SK-N-SH (cell line): ENCODE measurements around the gene LARGE1. TPM values are rescaled to one million over a fixed set of nuclear protein-coding genes. Genes with fewer than 3 reads are reported as not detected.

ENCODE experiments used
- CTCF ChIA-PET: fragments of 300-600, 350-600 bp; formaldehyde crosslinking; extraction: SDS; loops from one replicate; lab custom pipeline; 2021; lab: Yijun Ruan, JAX
- POLR2A ChIA-PET: fragments of 350-600 bp; sonication (Branson Sonifier 250); formaldehyde crosslinking; extraction: SDS; loops from one replicate; lab custom pipeline; 2020; ENCODE audit warnings: antibody characterized with exemption, inconsistent platforms; lab: Yijun Ruan, JAX
- DNase-seq: peaks from one replicate; pipeline ENCODE4 v3.0.0; 2012
- H2AFZ ChIP-seq: fragments of 200-600 bp; sonication (generic); 2 replicates; pipeline ENCODE4 v1.8.1; 2016; ENCODE audit warnings: antibody characterized with exemption, mild to moderate bottlenecking, low read depth
- H3F3A ChIP-seq: fragments of 200-600 bp; sonication (generic); replicated peaks from 2 replicates; pipeline ENCODE3; 2016; ENCODE audit warnings: antibody characterized with exemption, mild to moderate bottlenecking; ENCODE audit not compliant: insufficient read depth
- H3K27ac ChIP-seq, 2 experiments: fragments of 200-500 bp in 1 of 2; fragments of 200-600 bp in 1 of 2; sonication (Bioruptor generic) in 1 of 2; sonication (generic), shearing (Covaris generic) in 1 of 2; 2 replicates each; pipeline versions ENCODE4 v1.5.1 to v1.6.1; 2014 to 2016; ENCODE audit warnings: low read depth in 2 of 2, inconsistent platforms in 1 of 2, low read length in 1 of 2, mild to moderate bottlenecking in 1 of 2, mixed read lengths in 1 of 2
- H3K27me3 ChIP-seq: fragments of 200-600 bp; sonication (generic), shearing (Covaris generic); 2 replicates; pipeline ENCODE4 v1.6.1; 2016; ENCODE audit warnings: mixed run types; ENCODE audit not compliant: insufficient read depth
- H3K36me3 ChIP-seq, 2 experiments: fragments of 200-500 bp in 1 of 2; fragments of 200-600 bp in 1 of 2; sonication (Bioruptor generic) in 1 of 2; sonication (generic) in 1 of 2; replicated peaks in 1 of 2; 2 replicates each; pipeline versions ENCODE3 to v1.5.1; 2014 to 2016; ENCODE audit warnings: low read length in 1 of 2, mild to moderate bottlenecking in 1 of 2; ENCODE audit not compliant: insufficient read depth in 2 of 2, control insufficient read depth in 1 of 2
- H3K4me1 ChIP-seq, 2 experiments: fragments of 200-500 bp in 1 of 2; fragments of 200-600 bp in 1 of 2; sonication (Bioruptor generic) in 1 of 2; sonication (generic), shearing (Covaris generic) in 1 of 2; 2 replicates each; pipeline versions ENCODE4 v1.5.1 to v1.6.1; 2014 to 2016; ENCODE audit warnings: low read depth in 1 of 2, low read length in 1 of 2, mixed run types in 1 of 2; ENCODE audit not compliant: insufficient read depth in 2 of 2, control insufficient read depth in 1 of 2
- H3K4me2 ChIP-seq: fragments of 200-600 bp; sonication (generic), shearing (Covaris generic); 2 replicates; pipeline ENCODE4 v1.6.1; 2017; ENCODE audit warnings: mixed run types
- H3K4me3 ChIP-seq, 2 experiments: fragments of 200-500 bp in 1 of 2; fragments of 200-600 bp in 1 of 2; sonication (Bioruptor generic) in 1 of 2; sonication (generic), shearing (Covaris generic) in 1 of 2; 2 replicates each; pipeline versions ENCODE4 v1.5.1 to v1.8.1; 2014 to 2016; ENCODE audit warnings: low read depth in 2 of 2, inconsistent platforms in 1 of 2, low read length in 1 of 2, mild to moderate bottlenecking in 1 of 2, mixed read lengths in 1 of 2, moderate library complexity in 1 of 2
- H3K79me2 ChIP-seq: fragments of 200-600 bp; sonication (generic); 2 replicates; pipeline ENCODE4 v1.8.1; 2017; ENCODE audit warnings: mild to moderate bottlenecking; ENCODE audit not compliant: insufficient read depth
- H3K9ac ChIP-seq: fragments of 200-600 bp; sonication (generic); 2 replicates; pipeline ENCODE4 v1.6.1; 2017; ENCODE audit warnings: mixed run types
- H3K9me2 ChIP-seq: fragments of 200-600 bp; sonication (generic); 2 replicates; pipeline ENCODE4 v1.6.1; 2017; ENCODE audit warnings: mixed run types
- H3K9me3 ChIP-seq: fragments of 200-600 bp; sonication (generic); 2 replicates; pipeline ENCODE4 v1.6.1; 2017; ENCODE audit warnings: mixed run types, mild to moderate bottlenecking, moderate library complexity
- H4K20me1 ChIP-seq: fragments of 200-600 bp; sonication (generic); 2 replicates; pipeline ENCODE4 v1.6.1; 2017; ENCODE audit warnings: mild to moderate bottlenecking, mixed run types; ENCODE audit not compliant: insufficient read depth
- ELF1 ChIP-seq: IDR thresholded peaks from 2 replicates; pipeline ENCODE4 v1.4.0; 2012
- EZH2phosphoT487 ChIP-seq: fragments of 200-600 bp; sonication (generic); IDR thresholded peaks from 2 replicates; pipeline ENCODE4 v1.6.1; 2017; ENCODE audit warnings: low read depth, mixed run types, mild to moderate bottlenecking, antibody characterized with exemption, moderate library complexity, borderline replicate concordance
- FOSL2 ChIP-seq: IDR thresholded peaks from 2 replicates; pipeline ENCODE4 v1.4.0; 2012; ENCODE audit warnings: low read depth, mild to moderate bottlenecking, moderate library complexity, borderline replicate concordance
- FOXJ3 ChIP-seq: sonication (generic); formaldehyde crosslinking; IDR thresholded peaks from 2 replicates; pipeline ENCODE4 v1.5.1; 2020; ENCODE audit warnings: mild to moderate bottlenecking, missing genetic modification reagents
- GABPA ChIP-seq: IDR thresholded peaks from 2 replicates; pipeline ENCODE4 v1.4.0; 2012; ENCODE audit warnings: low read depth, mild to moderate bottlenecking
- JUND ChIP-seq: IDR thresholded peaks from 2 replicates; pipeline ENCODE4 v1.4.0; 2012
- MAX ChIP-seq: IDR thresholded peaks from 2 replicates; pipeline ENCODE4 v1.4.0; 2012; ENCODE audit warnings: low read depth
- MEF2A ChIP-seq: IDR thresholded peaks from 2 replicates; pipeline ENCODE4 v1.4.0; 2012; ENCODE audit warnings: low read depth, borderline replicate concordance
- MXI1 ChIP-seq: IDR thresholded peaks from 2 replicates; pipeline ENCODE4 v1.6.1; 2012; ENCODE audit warnings: mild to moderate bottlenecking, low read depth, low read length, improper control_type of control experiment
- NFIC ChIP-seq: IDR thresholded peaks from 2 replicates; pipeline ENCODE4 v1.4.0; 2012; ENCODE audit warnings: borderline replicate concordance
- RAD21 ChIP-seq: IDR thresholded peaks from 2 replicates; pipeline ENCODE4 v1.6.1; 2012; ENCODE audit warnings: mild to moderate bottlenecking, low read length
- RCOR1 ChIP-seq: fragments of 150-350 bp; IDR thresholded peaks from 2 replicates; pipeline ENCODE4 v1.6.1; 2017; ENCODE audit warnings: antibody characterized with exemption, low read length
- RFX5 ChIP-seq: IDR thresholded peaks from 2 replicates; pipeline ENCODE4 v1.6.1; 2012; ENCODE audit warnings: mild to moderate bottlenecking, improper control_type of control experiment, low read length
- SIN3A ChIP-seq: IDR thresholded peaks from 2 replicates; pipeline ENCODE4 v1.6.1; 2012; ENCODE audit warnings: low read depth, mild to moderate bottlenecking, low read length, moderate library complexity, borderline replicate concordance
- TCF12 ChIP-seq: IDR thresholded peaks from 2 replicates; pipeline ENCODE4 v1.4.0; 2012
- TEAD4 ChIP-seq: IDR thresholded peaks from 2 replicates; pipeline ENCODE4 v1.4.0; 2012; ENCODE audit warnings: mild to moderate bottlenecking, borderline replicate concordance; ENCODE audit not compliant: insufficient read depth
- USF2 ChIP-seq: fragments of 150-350 bp; IDR thresholded peaks from 2 replicates; pipeline ENCODE4 v1.6.1; 2017; ENCODE audit warnings: antibody characterized with exemption, low read length, low read depth, borderline replicate concordance
- YY1 ChIP-seq: IDR thresholded peaks from 2 replicates; pipeline ENCODE4 v1.4.0; 2012; ENCODE audit warnings: low read depth, mild to moderate bottlenecking
- WGBS: methylation state at CpG from one replicate; pipeline ENCODE4 v1.1.6; 2017; ENCODE audit warnings: low lambda C conversion rate; 5-methylcytosine and 5-hydroxymethylcytosine counted together
- polyA plus RNA-seq, 3 experiments: library from polyadenylated mRNA; depleted of rRNA; stranded (reverse); fragments of >200 nt; gene quantifications; 2 replicates each; pipeline ENCODE4 v1.2.3, GENCODE V29; 2012
- TF ChIP-seq, protein P1 (sequence below): IDR thresholded peaks from 2 replicates; pipeline ENCODE4 v1.4.0; 2012; ENCODE audit warnings: low read depth, borderline replicate concordance
- TF ChIP-seq, protein P2 (sequence below): IDR thresholded peaks from 2 replicates; pipeline ENCODE4; 2012

Gene LARGE1
- polyA plus RNA-seq, 1 of the 3 experiments (the other 2 are of a cell fraction), result 1.1 TPM

- H3K9me3 ChIP-seq, result no peaks in the 10 kb centered on the region
- H3K9me2 ChIP-seq, result no peaks in the 10 kb centered on the region
- CTCF ChIA-PET, result interaction anchor here (0.8 kb wide), 1 partner anchor 135 kb away, joined by 3 read pairs; no protein-coding TSS in a partner anchor
- no peak overlapping the region for H3K4me3 ChIP-seq
- DNase-seq, result no peak
- no peaks in the 10 kb centered on the region for H3K79me2 ChIP-seq
- no peaks in the 10 kb centered on the region for H4K20me1 ChIP-seq
- TF ChIP-seq, protein P1, sequence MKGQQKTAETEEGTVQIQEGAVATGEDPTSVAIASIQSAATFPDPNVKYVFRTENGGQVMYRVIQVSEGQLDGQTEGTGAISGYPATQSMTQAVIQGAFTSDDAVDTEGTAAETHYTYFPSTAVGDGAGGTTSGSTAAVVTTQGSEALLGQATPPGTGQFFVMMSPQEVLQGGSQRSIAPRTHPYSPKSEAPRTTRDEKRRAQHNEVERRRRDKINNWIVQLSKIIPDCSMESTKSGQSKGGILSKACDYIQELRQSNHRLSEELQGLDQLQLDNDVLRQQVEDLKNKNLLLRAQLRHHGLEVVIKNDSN, result no peak
- no peak for TF ChIP-seq JUND
- TF ChIP-seq MXI1, result no peak
- no peak for TF ChIP-seq TCF12
- no peak for TF ChIP-seq EZH2phosphoT487
- TF ChIP-seq, protein P2, sequence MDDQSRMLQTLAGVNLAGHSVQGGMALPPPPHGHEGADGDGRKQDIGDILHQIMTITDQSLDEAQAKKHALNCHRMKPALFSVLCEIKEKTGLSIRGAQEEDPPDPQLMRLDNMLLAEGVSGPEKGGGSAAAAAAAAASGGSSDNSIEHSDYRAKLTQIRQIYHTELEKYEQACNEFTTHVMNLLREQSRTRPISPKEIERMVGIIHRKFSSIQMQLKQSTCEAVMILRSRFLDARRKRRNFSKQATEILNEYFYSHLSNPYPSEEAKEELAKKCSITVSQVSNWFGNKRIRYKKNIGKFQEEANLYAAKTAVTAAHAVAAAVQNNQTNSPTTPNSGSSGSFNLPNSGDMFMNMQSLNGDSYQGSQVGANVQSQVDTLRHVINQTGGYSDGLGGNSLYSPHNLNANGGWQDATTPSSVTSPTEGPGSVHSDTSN, result no peak
- TF ChIP-seq GABPA, result no peak
- TF ChIP-seq ELF1, result no peak
- TF ChIP-seq TEAD4, result no peak
- no peak for TF ChIP-seq FOSL2
- TF ChIP-seq NFIC, result no peak
- no peak for TF ChIP-seq RFX5
- no peak for TF ChIP-seq SIN3A
- no peak for TF ChIP-seq USF2
- no peak for TF ChIP-seq RCOR1
- TF ChIP-seq YY1, result no peak
- TF ChIP-seq FOXJ3 (CRISPR knock-in tag), result no peak
- TF ChIP-seq MEF2A, result no peak
- no peak for TF ChIP-seq MAX
- TF ChIP-seq RAD21, result no peak
- H3K4me1 ChIP-seq, result peaks cover 0 to 6% of the 10 kb centered on the region in 2 experiments; a peak in 2 of 4 replicates
- H3K36me3 ChIP-seq, result no peaks in the 10 kb centered on the region
- 28% methylated on average over 4 of the region's 4 CpGs for WGBS
- POLR2A ChIA-PET, result no interaction called here
- H3K27me3 ChIP-seq, result no peaks in the 10 kb centered on the region
- no peak overlapping the region for H3K4me2 ChIP-seq
- no peak overlapping the region for H3K9ac ChIP-seq
- no peak overlapping the region for H3K27ac ChIP-seq
- no peak overlapping the region for H2AFZ ChIP-seq
- no peaks in the 10 kb centered on the region for H3F3A ChIP-seq
Measured at GRCh38 chr22:33787645-33788456, 132.4 kb downstream of the LARGE1 start.
